CD4-positive, alpha-beta T cell treated with Interleukin-6 for 4 hours (primary cell): ENCODE measurements around the gene PTMS.
"Not testable (repeated sequence)": the region's sequence is repeated elsewhere in the genome, so short reads cannot be mapped to it uniquely, and the experiment has no call there.

Experiments
- DNase-seq: peaks from one replicate; pipeline ENCODE4 v3.0.0-alpha.2; 2020; ENCODE audit warnings: mixed read lengths

PTMS gene, protein sequence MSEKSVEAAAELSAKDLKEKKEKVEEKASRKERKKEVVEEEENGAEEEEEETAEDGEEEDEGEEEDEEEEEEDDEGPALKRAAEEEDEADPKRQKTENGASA

GRCh38 chr12:6765634-6766581 lies at the start of gene PTMS:
Gene PTMS, plus strand, starts transcription at chr12:6766363. Its CDS starts 343 bp downstream, at chr12:6766706.
- DNase-seq: no peak

GRCh38 chr12:6716874-6717437 lies 49.2 kb upstream of the PTMS start:
- DNase-seq: no peak

GRCh38 chr12:6722863-6723262 lies 43.3 kb upstream of the PTMS start:
- DNase-seq: no peak

GRCh38 chr12:6723607-6724408 lies 42.4 kb upstream of the PTMS start, which contains the start of gene COPS7A:
Gene COPS7A, plus strand, starts transcription at chr12:6724046. Its CDS starts 611 bp downstream, at chr12:6724657.
- DNase-seq: peak; percentile 97

DNA sequence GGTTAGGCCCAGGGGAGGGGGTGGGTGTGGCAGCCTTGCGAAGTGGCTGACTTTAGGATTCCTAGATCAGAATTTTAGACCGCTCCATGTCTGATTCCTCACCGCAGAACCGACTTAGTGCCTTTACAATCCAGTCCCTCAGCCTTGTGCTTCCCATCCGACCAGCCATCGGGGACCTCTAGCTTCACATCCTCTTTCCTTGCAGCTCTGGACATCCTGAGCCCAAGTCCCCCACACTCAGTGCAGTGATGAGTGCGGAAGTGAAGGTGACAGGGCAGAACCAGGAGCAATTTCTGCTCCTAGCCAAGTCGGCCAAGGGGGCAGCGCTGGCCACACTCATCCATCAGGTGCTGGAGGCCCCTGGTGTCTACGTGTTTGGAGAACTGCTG lies 41.8 kb upstream of the PTMS start:
- DNase-seq: no peak

GRCh38 chr12:6725350-6725749 lies 40.8 kb upstream of the PTMS start:
- no peak for DNase-seq

DNA sequence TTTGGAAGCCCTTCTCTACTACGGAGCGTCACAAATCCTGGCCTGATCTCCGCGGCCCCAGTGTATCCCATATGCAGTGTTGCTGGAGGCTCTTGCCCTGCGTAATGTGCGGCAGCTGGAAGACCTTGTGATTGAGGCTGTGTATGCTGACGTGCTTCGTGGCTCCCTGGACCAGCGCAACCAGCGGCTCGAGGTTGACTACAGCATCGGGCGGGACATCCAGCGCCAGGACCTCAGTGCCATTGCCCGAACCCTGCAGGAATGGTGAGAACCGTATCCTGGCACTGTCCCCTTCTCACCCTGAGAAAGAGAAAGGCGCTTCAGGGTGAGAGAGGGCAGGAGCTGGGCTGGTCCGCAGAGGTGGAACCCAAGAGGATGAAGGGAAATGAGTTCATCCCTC lies 37.0 kb upstream of the PTMS start:
- DNase-seq: no peak

GRCh38 chr12:6730169-6730568 lies 36.0 kb upstream of the PTMS start:
- no peak for DNase-seq

- no peak for DNase-seq
Measured at GRCh38 chr12:6734506-6735387, 31.4 kb upstream of the PTMS start.

DNA sequence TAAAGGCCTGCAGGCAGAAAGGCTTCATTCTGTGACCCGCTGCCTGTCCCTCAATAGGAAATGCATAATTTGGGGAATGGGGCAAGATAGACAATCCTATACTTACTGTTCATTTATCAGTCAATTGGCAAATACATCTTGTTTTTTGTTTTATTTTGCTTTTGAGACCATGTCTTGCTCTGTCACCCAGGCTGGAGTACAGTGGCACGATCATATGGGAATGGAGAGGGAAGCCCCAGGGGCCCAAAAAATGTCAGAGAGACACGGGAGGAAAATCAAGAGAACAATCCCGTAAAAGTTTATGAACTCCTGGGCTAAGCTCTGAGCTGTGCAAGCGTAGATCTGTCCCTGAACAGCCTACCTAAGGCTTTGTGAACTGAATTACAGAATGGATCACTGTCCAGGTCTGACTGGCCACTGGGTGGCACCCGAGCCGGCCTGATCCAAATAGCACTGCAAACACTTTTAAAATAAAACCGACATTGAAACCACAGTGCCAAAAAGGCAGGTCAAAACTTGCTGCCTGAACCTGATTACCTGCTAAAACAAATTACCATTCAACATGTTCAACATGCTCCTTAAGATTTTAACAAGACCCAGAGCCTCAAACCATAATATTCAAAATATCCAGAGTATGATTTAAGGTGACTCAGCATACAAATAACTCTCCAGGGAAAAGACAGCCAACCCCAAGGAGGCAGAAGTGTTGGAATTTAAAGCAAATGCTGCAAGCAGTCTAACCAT lies 30.5 kb upstream of the PTMS start:
- peak; percentile 64 for DNase-seq

- no peak for DNase-seq
Measured at GRCh38 chr12:6736754-6737153, 29.4 kb upstream of the PTMS start.

DNA sequence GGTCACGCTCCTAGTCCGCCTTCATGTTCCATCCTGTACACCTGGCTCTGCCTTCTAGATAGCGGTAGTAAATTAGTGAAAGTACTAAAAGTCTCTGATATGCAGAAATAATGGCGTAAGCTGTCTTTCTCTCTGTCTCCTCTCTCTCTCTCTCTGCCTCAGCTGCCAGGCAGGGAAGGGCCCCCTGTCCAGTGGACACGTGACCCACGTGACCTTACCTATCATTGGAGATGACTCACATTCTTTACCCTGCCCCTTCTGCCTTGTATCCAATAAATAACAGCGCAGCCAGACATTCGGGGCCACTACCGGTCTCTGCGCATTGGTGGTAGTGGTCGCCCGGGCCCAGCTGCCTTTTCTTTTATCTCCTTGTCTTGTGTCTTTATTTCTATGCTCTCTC lies 24.1 kb upstream of the PTMS start:
- DNase-seq: not testable (repeated sequence)

- DNase-seq: no peak
Measured at GRCh38 chr12:6742834-6743233, 23.3 kb upstream of the PTMS start.

- not testable (repeated sequence) for DNase-seq
Measured at GRCh38 chr12:6743300-6743699, 22.9 kb upstream of the PTMS start.

GRCh38 chr12:6745741-6746525 lies 20.2 kb upstream of the PTMS start:
- peak; percentile 53 for DNase-seq

- no peak for DNase-seq
Measured at GRCh38 chr12:6747216-6747615, 18.9 kb upstream of the PTMS start.

GRCh38 chr12:6748761-6749160 lies 17.4 kb upstream of the PTMS start:
- no peak for DNase-seq

DNA sequence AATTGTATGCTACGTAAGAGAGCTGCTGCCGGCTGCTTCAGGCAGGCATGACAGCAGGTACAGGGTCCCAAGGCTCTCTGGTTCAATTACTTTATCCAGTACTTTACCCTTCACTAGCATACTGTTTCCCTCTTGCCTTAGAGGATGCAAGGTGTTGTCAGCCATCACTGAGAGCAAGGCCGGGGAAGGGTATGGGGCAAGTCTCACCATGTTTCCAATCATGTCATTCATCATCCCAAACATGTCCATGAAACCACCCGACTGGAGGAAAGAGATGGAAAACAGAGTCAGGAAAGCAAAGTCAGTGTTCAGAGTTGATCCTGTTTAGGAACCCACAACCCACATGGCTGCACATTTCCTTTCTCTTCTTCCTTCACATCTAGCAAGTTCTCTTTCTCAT lies 15.7 kb upstream of the PTMS start:
- no peak for DNase-seq

- no peak for DNase-seq
Measured at GRCh38 chr12:6751767-6752166, 14.4 kb upstream of the PTMS start.

- DNase-seq: peak; percentile 41
Measured at GRCh38 chr12:6752167-6752920, 13.8 kb upstream of the PTMS start.
